ENCODE results near the gene TIGIT. TPM values are rescaled to one million over a fixed set of nuclear protein-coding genes. Genes with fewer than 3 reads are reported as not detected.

Gene TIGIT
- total and polyA plus RNA-seq, 4 donors: 0.37 to 1.1 (median 0.52) TPM

DNA sequence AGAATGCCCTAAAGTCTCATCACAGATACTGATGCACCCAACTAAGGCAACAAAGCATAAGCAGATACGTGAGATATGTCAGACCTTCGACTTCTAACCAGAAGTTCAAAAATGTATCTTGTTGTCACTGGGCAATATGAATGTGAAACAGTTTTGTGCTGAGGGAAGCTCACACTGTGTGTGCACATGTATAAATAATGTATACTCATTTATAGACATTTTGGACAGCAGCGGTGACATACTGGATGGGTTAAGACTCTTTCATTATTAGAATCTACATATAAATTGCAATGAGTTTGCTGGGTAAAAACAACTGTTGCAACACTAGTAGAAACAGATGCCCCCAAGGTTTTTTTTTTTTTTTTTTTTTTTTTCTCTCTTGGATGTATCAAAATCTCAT is 37.9 kb downstream of the TIGIT start:
- 94 to 98% methylated on average over 3 of the region's 3 CpGs for WGBS, 2 donors
- Histone ChIP-seq H3K4me1 (ENCODE audit: control insufficient read depth in 5 of 5, insufficient read depth in 5 of 5, low read length in 5 of 5) (peaks cover 0 to 6% (median 0%) of the 10 kb centered on the region in 5 donors), H3K9ac (ENCODE audit: insufficient read depth in 1 of 2, low read length in 2 of 2) (no peak overlapping the region), H3K4me3 (no peak overlapping the region), H3K36me3 (ENCODE audit: control insufficient read depth in 4 of 4, insufficient read depth in 4 of 4, low read length in 4 of 4) (peaks cover 0 to 13% (median 3%) of the 10 kb centered on the region in 4 donors), H3K27me3 (ENCODE audit: control insufficient read depth in 3 of 3, insufficient read depth in 3 of 3, low read length in 2 of 3) (no peaks in the 10 kb centered on the region), H3K9me3 (ENCODE audit: control insufficient read depth in 4 of 4, insufficient read depth in 3 of 4, low read length in 3 of 4) (no peaks in the 10 kb centered on the region), H3K27ac (ENCODE audit: low read depth in 1 of 2, low read length in 1 of 2) (no peak overlapping the region)
- ATAC-seq (ENCODE audit: insufficient read depth, low FRiP score) (no peak), DNase-seq (no peak)
- TF ChIP-seq CTCF (IDR thresholded peaks at IDR 0.05; ENCODE audit: control extremely low read depth, extremely low read depth): no peak

- no peak for ATAC-seq (ENCODE audit: insufficient read depth, low FRiP score)
Observed at GRCh38 chr3:114332342-114333179, 38.7 kb downstream of the TIGIT start.

DNA sequence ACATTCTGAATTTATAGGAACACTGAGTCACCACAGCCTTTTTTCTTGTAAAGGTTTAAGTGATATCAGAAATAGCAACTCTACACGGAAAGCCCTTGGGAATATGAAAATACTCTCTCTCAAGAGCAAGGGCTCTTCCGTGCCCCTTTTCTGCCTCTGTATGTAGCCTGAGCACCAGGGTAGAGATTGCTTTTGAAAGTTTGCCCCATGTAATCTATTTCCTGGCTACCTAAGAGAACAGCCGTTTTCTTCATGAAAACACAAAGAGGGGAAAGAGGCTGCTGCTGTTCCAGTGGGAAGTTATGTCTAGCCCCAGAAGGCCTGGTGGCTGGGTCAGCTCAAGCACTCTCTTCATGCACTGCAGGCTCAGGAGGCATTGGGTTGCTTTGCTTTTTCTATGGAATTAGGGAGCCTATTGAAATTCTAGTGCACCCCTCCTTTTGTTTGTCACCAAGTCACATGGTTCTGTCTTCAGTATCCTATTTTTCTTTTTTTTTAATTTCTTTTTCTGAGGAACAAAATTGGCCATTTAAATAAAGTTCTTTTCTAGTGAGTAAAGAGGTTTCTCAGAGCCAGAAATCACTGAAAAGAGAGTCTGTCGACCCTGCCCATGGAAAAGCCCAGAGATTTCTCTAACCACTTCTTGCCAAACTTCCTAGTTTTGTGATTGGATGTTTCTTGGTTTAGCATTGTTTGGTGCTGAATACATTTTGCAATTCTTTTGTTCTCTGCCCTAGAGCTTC is 39.5 kb downstream of the TIGIT start:
- Histone ChIP-seq H3K27me3 (ENCODE audit: control insufficient read depth in 3 of 3, insufficient read depth in 3 of 3, low read length in 2 of 3) (no peaks in the 10 kb centered on the region), H3K9ac (ENCODE audit: insufficient read depth in 1 of 2, low read length in 2 of 2) (no peak overlapping the region), H3K4me3 (no peak overlapping the region), H3K36me3 (ENCODE audit: control insufficient read depth in 4 of 4, insufficient read depth in 4 of 4, low read length in 4 of 4) (peaks cover 0 to 13% (median 2%) of the 10 kb centered on the region in 4 donors), H3K9me3 (ENCODE audit: control insufficient read depth in 4 of 4, insufficient read depth in 3 of 4, low read length in 3 of 4) (no peaks in the 10 kb centered on the region), H3K27ac (ENCODE audit: low read depth in 1 of 2, low read length in 1 of 2) (no peak overlapping the region), H3K4me1 (ENCODE audit: control insufficient read depth in 5 of 5, insufficient read depth in 5 of 5, low read length in 5 of 5) (peaks cover 0 to 6% (median 0%) of the 10 kb centered on the region in 5 donors)
- no peak for TF ChIP-seq CTCF (IDR thresholded peaks at IDR 0.05; ENCODE audit: control extremely low read depth, extremely low read depth)
- 77 to 78% methylated on average over 4 of the region's 4 CpGs for WGBS, 2 donors
- DNase-seq (no peak), ATAC-seq (ENCODE audit: insufficient read depth, low FRiP score) (no peak)

More at GRCh38 chr3:114332342-114333179, 38.7 kb downstream of the TIGIT start:
- H3K9ac ChIP-seq (ENCODE audit: insufficient read depth in 1 of 2, low read length in 2 of 2): no peak overlapping the region
- TF ChIP-seq CTCF (IDR thresholded peaks at IDR 0.05; ENCODE audit: control extremely low read depth, extremely low read depth): no peak
- no peak overlapping the region for H3K27ac ChIP-seq (ENCODE audit: low read depth in 1 of 2, low read length in 1 of 2)
- DNase-seq: no peak
- peaks cover 0 to 13% (median 3%) of the 10 kb centered on the region in 4 donors for H3K36me3 ChIP-seq (ENCODE audit: control insufficient read depth in 4 of 4, insufficient read depth in 4 of 4, low read length in 4 of 4)
- H3K4me1 ChIP-seq (ENCODE audit: control insufficient read depth in 5 of 5, insufficient read depth in 5 of 5, low read length in 5 of 5): peaks cover 0 to 6% (median 0%) of the 10 kb centered on the region in 5 donors
- no peaks in the 10 kb centered on the region for H3K27me3 ChIP-seq (ENCODE audit: control insufficient read depth in 3 of 3, insufficient read depth in 3 of 3, low read length in 2 of 3)
- WGBS, 2 donors: 91 to 96% methylated on average over 5 of the region's 5 CpGs
- no peaks in the 10 kb centered on the region for H3K9me3 ChIP-seq (ENCODE audit: control insufficient read depth in 4 of 4, insufficient read depth in 3 of 4, low read length in 3 of 4)
- no peak overlapping the region for H3K4me3 ChIP-seq
